HG02759 (cell line): Measurements from ENCODE around the gene TBC1D22A.
"Not testable (repeated sequence)": the region's sequence is repeated elsewhere in the genome, so short reads cannot be mapped to it uniquely, and the experiment has no call there.

Experiments used
- ATAC-seq: cut with Tn5 transposase; IDR thresholded peaks from one replicate; pipeline ENCODE4 v1.9.1; 2021; ENCODE audit warnings: mild to moderate bottlenecking, moderate library complexity; ENCODE audit not compliant: unreplicated experiment

TBC1D22A gene

GRCh38 chr22:47110817-47111443 is 348.5 kb downstream of the TBC1D22A start:
- no peak for ATAC-seq

- no peak for ATAC-seq
Observed at GRCh38 chr22:47111626-47112581, 349.5 kb downstream of the TBC1D22A start.

DNA sequence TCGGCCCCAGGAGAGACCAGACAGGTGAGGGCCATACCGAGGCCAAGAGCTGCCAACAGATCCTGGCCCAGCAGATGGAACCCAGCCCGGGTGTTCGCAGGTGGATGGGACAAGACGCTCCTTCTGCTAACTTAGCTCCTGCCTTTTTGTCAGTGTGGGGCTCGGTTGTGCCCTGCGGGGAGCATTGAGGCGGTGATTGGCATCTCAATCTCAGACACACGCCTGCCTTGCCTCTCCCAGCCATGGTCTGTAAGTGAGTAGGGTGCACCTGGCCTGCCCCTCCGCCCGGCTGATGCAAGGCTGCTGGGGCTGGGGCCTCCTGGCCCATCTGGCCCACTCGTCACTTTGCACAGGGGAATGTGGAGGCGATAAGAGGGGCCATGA is 350.1 kb downstream of the TBC1D22A start:
- no peak for ATAC-seq

- ATAC-seq = no peak
Observed at GRCh38 chr22:47112994-47113852, 350.8 kb downstream of the TBC1D22A start.

GRCh38 chr22:47113853-47114415 is 351.5 kb downstream of the TBC1D22A start:
- no peak for ATAC-seq

GRCh38 chr22:47114813-47115517 is 352.5 kb downstream of the TBC1D22A start:
- ATAC-seq = no peak

GRCh38 chr22:47115518-47115890 is 353.1 kb downstream of the TBC1D22A start:
- no peak for ATAC-seq

- ATAC-seq = no peak
Observed at GRCh38 chr22:47115921-47116320, 353.5 kb downstream of the TBC1D22A start.

GRCh38 chr22:47116426-47117341 is 354.2 kb downstream of the TBC1D22A start:
- ATAC-seq = no peak

GRCh38 chr22:47117442-47117841 is 355.0 kb downstream of the TBC1D22A start:
- not testable (repeated sequence) for ATAC-seq

DNA sequence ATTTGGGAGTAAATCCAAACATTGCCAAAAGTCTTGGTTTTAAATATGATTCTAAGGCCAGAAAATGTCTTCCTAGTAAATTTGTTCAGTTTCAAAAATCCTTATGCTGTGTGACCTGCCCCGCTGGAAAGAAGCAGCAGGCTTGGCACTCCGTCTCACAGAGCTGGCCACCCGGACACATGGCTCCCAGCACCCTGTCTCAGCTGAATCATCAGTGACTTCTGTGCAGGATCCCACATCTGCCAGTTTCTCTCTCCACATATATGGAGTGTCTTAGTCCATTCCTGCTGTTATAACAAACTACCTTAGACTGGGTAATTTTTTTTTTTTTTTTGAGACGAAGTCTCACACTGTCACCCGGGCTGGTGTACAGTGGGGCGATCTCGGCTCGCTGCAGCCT is 356.7 kb downstream of the TBC1D22A start:
- no peak for ATAC-seq

GRCh38 chr22:47120399-47120798 is 357.9 kb downstream of the TBC1D22A start:
- no peak for ATAC-seq

DNA sequence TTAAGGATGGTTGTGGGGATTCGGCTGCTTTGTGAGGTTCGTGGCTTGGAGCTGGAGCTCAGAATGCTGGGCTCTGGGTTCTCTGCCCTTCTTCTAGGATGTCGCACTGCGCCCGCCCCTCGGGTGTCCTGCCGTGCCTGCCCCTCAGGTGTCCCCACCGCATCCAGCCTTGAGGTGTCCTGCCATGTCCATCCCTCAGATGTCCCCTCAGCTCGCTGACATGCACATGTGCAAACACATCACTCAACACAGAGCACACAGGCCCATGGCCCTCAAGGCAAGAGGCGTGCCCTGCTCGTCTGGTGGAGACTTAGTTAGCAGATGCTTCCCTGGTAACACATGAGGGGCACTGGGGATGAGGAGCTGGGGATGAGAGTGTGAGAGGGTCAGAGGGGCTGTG is 359.3 kb downstream of the TBC1D22A start:
- no peak for ATAC-seq

DNA sequence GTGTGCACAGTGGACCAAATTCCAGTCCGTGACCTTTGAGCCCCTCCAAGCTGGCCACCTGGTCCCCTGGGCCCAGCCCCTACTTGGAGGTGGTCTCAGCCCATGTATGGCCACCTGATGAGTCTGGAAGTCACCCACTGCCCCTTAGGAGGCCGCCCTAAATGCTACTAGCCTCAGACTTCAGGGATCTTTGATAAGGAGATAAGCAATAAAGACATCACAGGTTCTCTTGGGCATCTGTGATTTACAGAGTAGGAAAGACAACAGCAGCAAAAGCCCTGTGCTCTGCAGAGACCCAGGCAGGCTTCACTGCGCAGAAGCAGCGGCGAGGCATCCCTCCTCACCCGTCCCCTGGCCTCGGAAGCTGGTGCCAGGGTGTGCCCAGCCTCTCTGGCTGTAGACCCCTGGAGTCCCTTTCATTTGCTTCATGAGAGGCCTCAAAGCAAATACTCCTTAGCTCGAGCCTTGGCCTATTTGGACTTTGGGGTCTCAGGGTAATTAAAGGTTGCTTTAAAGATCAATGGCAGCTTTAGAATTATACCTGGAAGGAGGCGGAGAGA is 360.1 kb downstream of the TBC1D22A start:
- no peak for ATAC-seq

- ATAC-seq = no peak
Observed at GRCh38 chr22:47123006-47123826, 360.8 kb downstream of the TBC1D22A start.

DNA sequence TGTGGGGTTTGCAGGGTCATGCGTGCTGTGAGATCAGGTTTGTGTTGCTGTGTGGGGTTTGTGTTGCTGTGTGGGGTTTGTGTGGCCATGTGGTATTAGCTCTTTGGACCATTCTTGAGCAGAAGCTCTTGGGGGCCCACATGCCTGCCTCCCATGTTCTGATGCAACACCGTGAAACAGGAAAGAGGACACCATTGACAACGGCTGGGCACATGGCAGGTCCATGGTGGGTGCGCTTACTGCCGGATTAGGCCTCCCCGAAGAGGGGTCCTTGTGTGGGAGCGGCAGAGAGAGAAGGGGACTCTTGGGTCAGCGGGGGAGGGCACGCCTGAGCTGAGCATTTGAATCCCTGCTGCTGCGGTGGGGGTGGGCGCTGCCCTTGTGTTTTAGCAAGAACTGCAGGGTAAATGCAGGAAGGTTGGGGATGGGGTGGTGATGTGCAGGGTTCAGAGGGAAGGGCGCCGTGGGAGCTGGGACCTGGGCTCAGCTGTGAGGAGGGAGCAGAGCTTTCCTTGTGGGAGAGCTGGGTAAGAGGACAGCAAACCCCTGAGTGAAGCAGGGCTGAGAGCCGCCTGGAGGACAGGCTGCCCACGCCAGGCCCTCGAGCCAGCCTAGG is 361.5 kb downstream of the TBC1D22A start:
- ATAC-seq = no peak

DNA sequence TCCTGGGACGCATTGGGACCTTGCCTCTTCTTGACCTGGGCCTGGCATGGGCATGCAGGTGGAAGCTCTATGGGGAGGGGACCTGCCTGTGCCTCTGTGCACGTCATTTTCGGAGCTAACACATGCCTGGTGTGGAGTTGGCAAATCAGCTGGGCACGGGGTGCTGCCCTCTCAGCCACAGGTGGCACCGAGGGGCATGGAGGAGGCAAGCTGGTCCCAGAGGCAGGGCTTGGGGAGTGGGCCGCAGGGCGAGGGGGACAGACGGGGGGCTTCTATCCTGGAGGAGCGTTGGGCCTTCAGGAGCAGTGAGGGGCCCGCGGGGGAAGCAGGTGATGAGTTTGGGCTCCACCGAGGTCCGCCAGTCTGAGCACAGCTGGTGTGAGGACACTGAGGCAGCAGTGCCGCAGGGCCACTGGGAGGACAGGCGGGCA is 362.0 kb downstream of the TBC1D22A start:
- no peak for ATAC-seq

DNA sequence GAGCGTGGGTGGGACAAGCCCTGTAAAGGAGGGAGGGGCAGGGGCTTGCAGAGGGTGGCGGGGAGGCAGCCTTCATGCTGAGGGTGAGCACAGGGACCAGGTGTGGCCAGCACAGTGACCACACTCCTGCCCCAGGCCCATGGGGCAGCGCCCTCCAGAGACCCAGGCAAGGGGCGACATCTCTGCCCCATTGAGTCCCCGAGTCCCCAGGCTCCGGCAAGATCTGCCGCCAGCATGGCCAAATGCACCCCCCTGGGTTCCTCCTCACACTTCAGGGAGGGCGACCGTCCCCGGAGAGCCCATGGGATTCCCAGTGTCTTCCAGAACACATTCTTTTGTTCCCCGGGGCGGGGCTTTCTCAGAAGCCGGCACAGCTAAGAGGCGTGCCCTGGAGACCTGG is 362.5 kb downstream of the TBC1D22A start:
- ATAC-seq = no peak
